ENCODE data around the gene PARP3.

PARP3 gene

DNA sequence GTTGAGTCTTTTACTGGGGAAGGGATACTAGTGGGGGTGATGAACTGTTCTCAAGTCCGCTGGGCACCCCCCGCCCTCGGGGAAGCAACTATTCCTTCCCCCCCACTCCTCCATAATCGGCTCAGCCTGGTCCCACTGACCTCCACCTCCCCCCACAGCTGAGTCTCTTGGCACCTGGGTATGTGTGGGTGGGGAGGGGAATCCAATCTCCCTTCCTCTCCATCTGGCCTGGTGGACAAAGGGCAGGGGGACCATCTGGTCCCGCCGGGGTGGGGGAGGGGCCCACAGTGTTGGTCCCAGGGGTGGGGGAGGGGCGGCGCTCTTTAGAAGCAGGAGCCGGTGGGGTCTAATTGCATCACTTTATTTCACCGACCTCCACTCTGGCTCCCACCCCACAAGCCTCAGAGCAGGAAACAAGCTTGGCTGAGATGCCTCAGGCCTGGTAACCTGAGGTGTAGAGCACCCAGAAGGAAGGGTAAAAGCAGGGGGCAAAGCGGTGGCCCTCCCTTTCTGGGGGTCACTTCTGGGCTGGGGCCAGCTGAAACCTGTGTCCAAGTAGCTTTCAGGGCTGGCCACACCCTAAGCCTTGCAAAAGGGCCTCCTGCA lies 26.1 kb downstream of the PARP3 start:
- no peak for DNase-seq

DNA sequence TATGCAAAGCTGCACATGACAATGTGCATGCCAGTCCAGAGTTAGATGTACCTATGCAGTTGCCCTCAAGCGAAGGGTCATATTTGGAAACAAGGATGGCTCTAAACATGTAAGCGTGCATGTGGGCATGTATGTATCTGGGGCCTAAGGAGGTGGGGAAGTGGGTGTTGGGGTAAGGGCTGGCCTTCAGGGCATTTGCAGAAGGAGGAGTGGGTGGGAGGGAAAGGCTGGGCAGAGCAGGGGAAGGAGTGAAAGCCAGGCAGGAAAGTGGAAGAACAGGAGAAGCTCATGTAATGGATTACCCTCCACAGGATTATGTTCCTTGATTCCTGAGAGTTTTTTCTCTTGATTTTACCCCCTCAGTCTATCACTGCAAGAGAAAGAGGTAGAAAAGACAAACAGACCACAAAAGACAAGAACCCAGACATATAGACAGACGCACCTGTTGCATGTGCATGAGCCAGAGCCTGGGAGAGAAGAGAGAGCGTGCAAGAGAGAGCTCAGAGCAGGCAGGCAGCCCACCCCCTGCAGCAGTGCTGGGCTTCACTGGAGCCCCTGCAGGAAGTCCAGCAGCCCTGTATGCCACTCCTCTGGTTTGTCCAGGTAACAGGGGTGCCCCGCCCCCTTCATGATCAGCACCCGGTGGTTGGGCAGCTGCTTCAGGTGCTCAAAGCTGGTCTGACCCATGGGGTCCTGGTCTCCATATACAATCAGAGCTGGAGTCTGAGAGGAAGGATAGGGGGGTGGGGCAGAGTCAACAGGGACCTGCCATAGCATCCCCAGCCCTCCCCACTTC lies 26.9 kb downstream of the PARP3 start:
- no peak for DNase-seq

DNA sequence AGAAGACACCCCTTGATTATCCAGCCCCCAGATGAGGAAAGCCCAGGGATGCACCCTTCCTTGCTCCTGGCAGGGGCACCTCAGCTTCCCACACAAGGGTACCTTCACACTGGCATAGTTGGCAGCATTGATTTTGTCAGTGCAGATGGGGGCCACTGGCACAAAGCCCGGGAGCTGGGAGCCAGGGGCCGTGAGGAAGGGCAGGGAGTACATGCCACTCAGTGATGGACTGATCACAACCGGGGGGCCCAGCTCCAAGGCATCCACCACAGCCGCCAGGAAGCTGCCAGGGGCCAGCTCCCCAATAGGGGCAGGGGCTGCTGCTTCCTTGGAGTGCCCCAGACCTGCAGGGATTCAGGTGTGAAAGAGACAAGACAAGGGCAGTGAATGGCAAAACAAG lies 27.7 kb downstream of the PARP3 start:
- no peak for DNase-seq

DNA sequence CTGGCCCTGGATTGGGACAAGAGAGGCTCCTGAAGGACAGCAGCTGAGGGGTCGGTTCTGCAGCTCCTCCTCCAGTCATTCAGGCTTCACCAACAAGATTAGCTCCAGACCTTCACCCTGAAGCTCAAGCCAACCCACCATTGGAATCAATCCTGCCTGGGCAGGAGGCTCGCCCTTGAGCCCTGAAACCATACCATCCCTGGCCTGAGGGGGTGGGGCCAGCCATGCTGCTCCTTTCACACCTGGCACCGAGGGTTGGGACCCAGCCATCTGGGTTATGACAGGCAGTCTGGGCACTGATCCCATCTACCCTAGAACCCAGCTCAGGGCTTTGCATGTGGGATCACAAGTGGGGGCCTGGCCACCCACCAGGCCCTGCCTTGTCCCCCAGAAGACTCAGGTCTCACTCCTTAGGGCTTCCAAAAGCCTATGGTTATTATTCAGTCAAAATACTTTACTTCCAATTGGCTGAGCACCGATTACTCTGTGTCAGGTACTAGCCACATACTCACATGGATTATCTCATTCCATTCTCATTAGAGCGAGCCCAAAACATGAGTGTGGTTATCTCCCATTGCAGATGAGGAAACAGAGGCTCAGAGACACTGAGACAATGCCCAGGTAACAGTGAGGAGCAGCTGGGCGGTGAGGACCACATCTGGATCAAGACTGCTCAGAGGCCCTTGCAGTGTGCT lies 28.6 kb downstream of the PARP3 start:
- no peak for DNase-seq

DNA sequence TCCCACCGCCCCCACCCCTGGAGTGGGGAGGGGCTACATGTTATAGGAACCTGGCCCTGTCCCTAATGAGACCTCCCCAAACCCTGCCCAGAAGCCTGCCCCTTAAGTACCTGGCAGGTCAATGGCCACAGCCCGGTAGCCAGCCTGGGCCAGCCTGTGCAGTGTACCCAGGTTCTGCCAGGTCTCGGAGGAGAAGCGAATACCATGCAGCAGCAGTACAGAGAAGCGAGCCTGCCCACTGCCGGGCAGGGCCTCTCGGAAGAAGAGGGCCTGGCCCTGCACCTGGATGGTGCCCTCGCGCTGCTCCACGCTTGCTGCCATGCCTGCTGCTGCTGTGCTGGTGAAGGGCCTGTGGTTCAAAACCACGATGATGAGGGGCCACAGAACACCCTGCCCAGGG lies 29.2 kb downstream of the PARP3 start:
- DNase-seq, result no peak

DNA sequence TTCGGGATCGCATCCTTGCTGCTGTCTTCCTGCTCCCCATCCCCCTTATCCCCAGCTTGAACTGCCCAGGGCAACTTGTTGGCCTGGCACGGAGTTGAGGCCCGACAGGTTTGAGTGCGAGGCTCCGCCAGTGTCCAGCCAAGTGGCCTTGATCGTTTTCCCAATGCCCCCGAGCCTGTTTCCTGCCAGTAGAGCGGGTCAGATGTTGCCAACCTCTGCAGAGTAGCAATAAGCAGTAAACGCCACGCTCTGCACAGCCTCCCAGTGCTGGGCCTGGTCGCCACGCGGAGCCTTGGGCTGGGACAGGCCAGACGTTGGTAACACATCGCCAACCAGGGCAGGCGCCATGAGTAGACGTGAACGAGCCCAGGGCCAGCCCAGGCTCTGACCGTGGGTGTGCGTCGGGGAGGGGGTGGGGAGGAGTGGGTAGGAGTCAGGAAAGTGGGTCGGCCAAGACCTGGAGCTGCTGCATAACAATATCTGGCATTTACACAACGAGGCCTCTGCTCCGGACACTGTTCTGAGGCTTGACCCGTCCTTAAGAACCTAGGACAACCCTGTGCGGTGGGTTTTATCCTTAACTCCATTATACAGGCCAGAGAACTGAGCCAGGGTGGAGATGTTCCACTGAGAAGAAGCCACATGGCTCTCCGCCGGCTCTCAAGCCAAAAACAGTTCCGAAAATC lies 32.3 kb downstream of the PARP3 start:
- peak; percentile 29 for DNase-seq

DNA sequence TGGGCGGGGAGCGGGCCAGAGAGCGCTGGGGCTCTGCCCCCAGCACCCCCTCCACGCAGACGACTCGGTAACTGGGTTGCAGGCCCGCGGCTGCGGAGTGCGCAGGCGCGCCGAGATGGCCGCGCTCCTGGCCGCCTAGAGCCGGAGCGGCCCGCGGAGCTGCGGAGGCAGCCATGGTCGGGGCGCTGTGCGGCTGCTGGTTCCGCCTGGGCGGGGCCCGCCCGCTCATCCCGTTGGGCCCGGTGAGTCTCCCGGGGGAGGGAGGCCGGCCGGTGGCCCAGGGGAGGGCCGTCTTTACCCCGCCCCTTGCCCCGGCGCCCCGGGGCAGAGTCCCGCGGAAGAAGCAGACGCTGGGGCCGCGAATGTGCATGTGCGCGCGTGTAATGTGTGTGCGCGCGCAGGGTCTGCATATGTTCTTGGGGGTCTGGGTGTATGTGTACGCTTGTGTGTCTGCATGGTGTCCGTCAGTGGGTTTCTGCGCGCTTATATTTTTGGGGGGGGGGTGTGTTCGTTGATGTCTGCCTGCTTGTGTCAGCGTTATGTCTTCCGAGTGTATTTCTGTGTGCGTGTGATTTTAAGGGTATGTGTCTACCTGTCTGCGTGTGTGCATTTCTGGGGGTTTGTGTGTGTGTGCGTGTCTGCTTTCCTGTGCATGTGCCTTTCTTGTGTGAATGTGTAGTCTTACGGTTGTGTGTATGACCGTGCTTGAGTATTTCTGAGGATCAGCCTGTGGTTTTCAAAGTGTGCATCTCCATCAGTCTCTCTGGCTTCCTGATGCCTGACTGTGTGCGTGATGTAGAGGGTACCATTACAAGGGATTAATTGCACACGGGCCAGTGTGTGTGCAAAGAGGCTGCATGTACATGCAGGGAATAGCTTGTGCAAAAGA lies 33.0 kb downstream of the PARP3 start, which contains the start of gene ABHD14A:
ABHD14A (plus strand) TSS at position 102 of the 889 bp plus-strand sequence; CDS start at position 174, 72 bp downstream.
- peak; percentile 74 for DNase-seq

DNA sequence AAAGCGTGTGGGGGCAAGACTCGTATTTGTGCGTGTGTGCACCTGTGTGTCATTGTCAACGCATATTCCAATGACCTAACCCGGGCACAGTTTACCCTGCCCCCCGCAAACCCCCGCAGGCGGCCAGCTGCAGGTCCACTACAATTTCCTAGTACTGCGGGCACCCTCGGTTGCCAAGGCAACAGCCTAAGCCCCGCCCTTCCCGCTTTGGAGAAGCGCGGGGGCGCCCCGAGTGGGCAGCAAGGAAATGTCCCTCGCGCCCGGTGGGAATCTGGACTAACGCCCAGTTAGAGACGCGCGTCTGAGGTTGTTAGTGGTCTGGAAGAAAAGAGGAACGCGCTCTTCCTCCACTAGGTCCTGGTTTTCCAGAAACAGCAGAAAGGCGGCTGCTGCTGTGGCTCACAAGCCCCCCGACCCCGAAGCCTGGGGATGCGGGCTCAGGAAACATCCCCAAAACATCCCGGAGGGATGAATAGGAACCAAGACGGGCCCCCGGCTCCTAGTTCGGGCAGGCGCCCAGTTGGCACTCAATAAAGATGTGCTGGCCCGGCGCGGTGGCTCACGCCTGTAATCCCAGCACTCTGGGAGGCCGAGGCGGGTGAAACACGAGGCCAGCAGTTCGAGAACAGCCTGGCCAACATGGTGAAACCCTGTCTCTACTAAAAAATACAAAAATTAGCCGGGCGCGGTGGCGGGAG lies 33.8 kb downstream of the PARP3 start:
- peak; percentile 29 for DNase-seq

DNA sequence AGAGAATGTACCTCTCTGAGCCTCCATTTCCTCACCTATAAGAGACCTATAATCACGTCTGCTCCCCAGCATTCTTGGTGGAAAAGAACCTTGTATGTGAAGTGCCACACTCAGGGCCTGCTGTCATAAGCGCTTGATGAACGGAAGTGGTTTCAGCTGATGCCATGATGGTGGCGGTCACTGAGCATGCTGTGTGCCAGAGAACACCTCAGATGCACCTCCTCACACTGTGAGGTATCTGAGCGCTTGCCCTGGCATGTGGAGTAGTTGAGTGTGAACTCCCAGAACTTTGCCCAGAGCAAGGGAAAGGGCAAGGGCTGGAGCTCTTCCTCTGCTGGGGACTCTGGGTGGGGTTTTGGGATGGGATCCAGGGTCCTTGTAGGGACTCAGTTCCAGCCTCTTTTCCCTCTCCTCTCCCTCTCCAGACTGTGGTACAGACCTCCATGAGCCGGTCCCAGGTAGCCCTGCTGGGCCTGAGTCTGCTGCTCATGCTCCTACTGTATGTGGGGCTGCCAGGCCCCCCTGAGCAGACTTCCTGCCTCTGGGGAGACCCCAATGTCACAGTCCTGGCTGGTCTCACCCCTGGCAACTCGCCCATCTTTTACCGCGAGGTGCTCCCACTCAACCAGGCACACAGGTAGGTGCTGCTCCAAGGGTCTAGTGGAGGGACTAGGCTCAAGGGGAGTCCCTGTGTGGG lies 35.4 kb downstream of the PARP3 start:
- no peak for DNase-seq

DNA sequence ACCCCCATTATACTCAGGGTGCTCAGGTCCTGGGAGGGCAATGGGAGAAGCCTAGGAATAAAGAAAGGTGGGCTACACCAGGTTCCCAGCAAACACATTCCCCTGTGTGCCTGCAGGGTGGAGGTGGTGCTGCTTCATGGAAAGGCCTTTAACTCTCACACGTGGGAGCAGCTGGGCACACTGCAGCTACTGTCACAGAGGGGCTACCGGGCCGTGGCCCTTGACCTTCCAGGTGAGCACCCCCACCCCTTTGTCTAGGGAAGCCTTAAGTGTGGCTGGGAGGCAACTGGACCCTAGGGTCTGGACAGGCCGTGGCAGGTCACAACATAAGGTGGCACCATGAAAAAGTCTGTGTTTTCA lies 36.0 kb downstream of the PARP3 start:
- no peak for DNase-seq

DNA sequence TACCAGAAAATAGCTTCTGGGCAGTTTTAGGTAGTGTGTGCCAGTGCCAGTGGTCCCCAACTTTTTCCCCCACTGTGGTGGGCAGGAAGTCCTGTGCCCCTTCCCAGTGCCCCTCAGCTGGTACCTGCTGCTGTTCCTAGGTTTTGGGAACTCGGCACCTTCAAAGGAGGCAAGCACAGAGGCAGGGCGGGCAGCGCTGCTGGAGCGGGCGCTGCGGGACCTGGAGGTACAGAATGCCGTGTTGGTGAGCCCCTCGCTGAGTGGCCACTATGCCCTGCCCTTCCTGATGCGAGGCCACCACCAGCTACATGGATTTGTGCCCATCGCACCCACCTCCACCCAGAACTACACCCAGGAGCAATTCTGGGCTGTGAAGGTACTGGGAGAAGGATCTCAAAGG lies 38.1 kb downstream of the PARP3 start:
- no peak for DNase-seq

DNA sequence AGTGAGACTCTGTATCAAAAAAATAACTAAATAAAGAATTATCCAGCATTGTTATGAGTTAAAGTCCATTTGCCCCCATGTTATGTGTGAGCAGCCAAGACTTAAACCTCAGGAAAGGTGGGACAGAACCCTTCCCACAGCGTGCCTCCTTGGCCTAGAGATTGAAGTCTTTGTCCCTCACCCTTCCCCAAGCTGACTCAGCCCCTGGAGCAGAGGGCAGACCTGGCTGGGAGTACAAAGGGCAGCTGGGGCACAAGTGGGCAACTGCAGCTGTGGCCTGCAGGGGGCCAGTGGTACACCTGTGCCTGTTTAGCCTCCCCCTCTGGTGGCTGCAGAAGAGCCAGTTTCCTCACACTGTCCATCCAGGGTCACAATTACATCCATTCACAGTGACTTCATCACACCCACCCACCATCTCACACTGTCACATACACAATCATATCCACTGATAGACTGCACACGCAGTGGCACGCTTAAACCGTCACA lies 40.2 kb downstream of the PARP3 start:
- no peak for DNase-seq

DNA sequence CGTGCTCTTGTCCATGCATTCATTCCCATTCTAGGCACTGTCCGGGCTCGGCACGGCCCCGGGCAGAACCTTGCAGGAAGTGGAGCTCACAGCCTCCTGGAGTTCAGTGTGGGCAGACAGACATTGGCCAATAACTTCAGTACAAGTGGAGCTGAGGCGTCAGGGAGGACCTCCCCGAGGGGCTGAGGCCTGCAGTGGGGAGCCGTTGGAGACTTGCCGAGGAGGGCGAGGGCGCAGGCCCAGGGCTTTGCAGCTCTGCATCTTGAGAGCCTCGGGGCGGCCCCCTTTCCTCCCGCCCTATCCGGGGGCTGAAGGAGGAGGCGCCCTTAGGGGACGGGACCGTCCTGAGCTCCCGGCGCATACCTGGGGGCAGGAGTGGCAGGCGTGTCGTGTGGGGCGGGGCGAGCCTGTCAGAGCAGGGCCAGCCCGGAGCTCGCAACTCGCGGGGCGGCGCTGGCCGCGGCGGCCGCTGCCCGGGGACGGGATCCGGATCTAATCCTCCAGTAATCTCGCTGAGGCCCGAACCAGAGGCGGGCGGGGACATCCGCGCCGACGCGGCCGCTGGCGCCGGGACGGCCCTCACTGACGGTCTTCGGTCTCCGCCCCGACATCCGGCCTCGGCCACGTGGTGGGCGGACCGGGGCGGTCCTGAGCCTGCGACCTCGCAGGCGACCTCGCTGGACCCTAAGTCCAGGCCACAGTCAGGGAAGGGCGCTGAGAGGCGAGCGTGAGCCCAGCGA lies 40.8 kb downstream of the PARP3 start, which contains the start of gene ACY1:
ACY1 (plus strand) TSS at position 698 of the 740 bp plus-strand sequence. CDS start 530 bp downstream, outside the sequence.
- DNase-seq, result peak; percentile 80

DNA sequence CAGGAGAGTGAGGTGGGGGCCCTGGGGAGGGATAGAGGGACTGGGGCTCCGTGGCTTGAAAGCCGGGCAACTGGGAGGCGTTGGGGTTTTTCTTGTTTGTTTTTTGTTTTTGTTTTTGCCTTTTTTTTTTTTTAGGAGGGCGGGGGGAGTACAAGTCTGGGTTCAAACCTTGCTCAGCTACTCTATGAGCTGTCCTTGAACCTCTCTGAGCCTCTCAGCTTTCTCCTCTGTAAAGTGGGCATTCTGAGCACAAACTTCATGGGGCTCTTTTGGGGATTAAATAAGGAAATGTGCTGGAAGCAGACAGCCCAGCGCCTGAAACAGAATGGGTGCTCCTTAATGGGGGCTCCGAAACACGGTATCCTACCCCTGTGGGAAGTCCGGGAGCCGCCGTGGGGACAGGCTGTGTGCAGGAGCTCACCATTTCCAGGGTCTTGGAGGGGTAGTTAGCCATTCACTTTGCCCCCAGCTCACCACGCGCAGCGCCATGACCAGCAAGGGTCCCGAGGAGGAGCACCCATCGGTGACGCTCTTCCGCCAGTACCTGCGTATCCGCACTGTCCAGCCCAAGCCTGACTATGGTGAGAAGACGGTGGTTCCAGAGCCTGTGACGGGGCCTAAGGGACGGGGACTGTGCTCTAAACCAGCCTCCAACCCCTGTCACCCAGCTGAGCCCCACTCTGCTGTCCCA lies 41.6 kb downstream of the PARP3 start:
- DNase-seq, result no peak

DNA sequence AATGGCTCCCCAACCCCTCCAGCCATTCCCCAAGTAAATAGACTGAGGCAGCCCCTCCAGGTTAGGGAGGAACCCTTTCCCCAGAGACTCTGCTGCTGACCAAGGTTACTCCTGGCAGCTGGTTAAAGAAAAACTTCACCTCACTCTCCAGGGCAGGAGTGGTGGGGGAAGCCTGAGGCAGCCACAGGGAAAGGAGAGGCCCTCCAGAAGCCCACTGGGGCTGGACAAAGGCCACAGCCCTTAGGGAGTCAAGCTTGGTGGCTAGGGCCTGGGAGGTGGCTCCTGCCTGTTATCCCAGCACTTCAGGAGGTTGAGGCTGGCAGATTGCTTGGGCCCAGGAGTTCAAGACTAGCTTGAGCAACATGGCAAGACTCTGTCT lies 42.1 kb downstream of the PARP3 start:
- DNase-seq, result no peak

DNA sequence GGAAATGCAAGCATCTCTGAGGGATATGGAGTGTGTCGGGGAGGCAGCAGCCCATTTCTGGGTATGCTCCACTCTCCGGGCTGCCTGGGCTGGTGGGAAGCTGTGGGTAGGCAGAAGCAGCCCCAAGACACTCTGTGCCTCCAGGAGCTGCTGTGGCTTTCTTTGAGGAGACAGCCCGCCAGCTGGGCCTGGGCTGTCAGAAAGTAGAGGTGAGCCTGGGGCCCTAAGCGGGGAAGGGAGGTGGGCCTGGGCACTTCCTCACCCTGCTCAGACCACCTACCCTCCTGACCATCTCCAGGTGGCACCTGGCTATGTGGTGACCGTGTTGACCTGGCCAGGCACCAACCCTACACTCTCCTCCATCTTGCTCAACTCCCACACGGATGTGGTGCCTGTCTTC lies 42.9 kb downstream of the PARP3 start:
- no peak for DNase-seq

DNA sequence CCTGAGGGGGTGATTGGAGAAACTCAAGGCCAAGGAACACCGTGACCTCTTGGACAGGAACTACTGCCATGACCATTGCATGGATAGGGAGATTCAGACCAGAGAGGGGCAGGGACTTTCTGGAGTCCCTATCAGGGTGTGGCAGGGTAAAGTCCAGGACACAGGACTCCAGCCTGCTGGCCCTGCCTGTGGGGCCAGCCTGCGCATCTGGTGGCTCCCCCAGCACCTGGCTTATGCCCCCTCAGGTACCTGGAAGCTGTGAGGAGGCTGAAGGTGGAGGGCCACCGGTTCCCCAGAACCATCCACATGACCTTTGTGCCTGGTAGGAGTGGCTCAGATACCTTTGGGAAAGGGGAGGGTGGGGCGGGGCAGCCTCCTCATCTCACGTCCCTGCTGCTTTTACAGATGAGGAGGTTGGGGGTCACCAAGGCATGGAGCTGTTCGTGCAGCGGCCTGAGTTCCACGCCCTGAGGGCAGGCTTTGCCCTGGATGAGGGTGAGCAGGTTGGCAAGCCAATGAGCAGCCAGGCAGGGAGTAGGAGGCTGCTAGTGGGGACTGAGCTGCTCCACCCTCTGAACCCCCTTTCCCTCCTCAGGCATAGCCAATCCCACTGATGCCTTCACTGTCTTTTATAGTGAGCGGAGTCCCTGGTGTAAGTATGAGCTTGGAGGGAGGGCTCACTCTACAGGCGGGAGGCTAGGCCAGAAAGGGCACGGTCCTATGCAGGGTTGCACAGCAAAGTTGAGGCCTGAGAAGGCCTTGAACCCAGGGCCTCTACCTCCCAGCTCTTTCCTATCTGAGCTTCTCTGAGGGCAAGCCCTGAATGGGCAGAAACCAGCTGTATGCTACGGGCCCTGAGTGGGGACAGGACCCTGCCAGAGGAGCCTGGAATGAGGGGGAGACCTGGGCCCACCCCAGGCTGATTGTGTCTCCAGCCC lies 44.1 kb downstream of the PARP3 start:
- DNase-seq, result no peak

DNA sequence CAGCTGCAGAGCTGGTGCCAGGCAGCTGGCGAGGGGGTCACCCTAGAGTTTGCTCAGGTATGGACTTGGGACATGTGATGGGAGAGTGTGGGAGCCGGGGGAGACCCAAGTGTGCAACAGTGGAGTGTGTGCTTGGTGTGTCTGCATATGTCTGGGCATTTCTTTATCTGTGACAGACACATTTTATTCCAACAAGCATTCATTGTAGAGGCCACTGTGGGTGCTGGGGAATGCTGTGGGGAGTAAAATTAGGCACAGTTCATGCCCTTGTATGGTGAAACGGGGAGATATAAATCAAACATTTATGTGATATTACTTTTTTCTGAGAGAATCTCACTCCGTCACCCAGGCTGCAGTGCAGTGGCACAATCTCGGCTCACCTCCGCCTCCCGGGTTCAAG lies 45.4 kb downstream of the PARP3 start:
- DNase-seq, result no peak

Measured in activated naive CD4-positive, alpha-beta T cell treated with anti-CD3 and anti-CD28 coated beads, Interleukin-2, amount 50 U/mL, for 16 hours (primary cell).